ENCODE data around the gene ACTN3.

GRCh38 chr11:66546966-66547661 is 411 bp downstream of the ACTN3 start:
- TF ChIP-seq CTCF (IDR thresholded peaks at IDR 0.05) (no peak), POLR2AphosphoS5 (IDR thresholded peaks at IDR 0.05) (no peak), EP300 (IDR thresholded peaks at IDR 0.05) (no peak)
